Uterus (tissue), 2 donors: ENCODE data around the gene ACAD11.

ENCODE experiments used
- POLR2A ChIP-seq, 2 donors: fragments of 450-650 bp; IDR thresholded peaks; one replicate each; pipeline ENCODE4 v1.6.1; 2016; ENCODE audit warnings: antibody characterized with exemption in 2 of 2, mild to moderate bottlenecking in 1 of 2, moderate library complexity in 1 of 2
- TF ChIP-seq, protein P1 (sequence below), 4 experiments: fragments of 200-600 bp in 2 of 4; fragments of 450-650 bp in 2 of 4; sonication (generic) in 2 of 4; IDR thresholded peaks; one replicate each; pipeline ENCODE4 v1.5.1; 2016 to 2019; ENCODE audit warnings: antibody characterized with exemption in 4 of 4, mild to moderate bottlenecking in 2 of 4, moderate library complexity in 1 of 4

DNA sequence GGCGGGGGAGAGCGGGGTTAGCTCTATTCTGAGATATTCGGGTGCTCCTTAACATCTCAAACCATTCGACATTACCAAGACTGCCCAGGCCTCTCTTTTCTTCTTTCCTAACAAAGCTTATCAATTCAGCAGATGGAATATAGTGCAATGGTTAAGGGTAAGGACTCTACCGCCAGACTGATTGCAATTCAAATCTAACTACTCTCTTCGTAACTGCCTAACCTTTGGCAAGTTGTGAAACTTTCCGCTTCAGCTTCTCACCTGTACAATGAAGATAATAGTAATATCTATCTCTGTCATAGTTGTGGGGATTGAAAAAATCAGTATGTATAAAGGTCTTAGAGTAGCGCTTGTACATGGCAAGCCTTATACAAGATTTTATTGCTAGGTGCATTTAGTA is 1.5 kb upstream of the ACAD11 start:
- no peak for TF ChIP-seq POLR2A (IDR thresholded peaks at IDR 0.05)
- TF ChIP-seq, protein P1, sequence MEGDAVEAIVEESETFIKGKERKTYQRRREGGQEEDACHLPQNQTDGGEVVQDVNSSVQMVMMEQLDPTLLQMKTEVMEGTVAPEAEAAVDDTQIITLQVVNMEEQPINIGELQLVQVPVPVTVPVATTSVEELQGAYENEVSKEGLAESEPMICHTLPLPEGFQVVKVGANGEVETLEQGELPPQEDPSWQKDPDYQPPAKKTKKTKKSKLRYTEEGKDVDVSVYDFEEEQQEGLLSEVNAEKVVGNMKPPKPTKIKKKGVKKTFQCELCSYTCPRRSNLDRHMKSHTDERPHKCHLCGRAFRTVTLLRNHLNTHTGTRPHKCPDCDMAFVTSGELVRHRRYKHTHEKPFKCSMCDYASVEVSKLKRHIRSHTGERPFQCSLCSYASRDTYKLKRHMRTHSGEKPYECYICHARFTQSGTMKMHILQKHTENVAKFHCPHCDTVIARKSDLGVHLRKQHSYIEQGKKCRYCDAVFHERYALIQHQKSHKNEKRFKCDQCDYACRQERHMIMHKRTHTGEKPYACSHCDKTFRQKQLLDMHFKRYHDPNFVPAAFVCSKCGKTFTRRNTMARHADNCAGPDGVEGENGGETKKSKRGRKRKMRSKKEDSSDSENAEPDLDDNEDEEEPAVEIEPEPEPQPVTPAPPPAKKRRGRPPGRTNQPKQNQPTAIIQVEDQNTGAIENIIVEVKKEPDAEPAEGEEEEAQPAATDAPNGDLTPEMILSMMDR (IDR thresholded peaks at IDR 0.05), result no peak
